Fibroblast of the aortic adventitia (primary cell): ENCODE results near the gene ELP2. TPM values are rescaled to one million over a fixed set of nuclear protein-coding genes. Genes with fewer than 3 reads are reported as not detected.
A peak's percentile ranks its signal among the peaks of the same experiment; 100 is the strongest.
"Not testable (repeated sequence)": the region's sequence is repeated elsewhere in the genome, so short reads cannot be mapped to it uniquely, and the experiment has no call there.

ENCODE experiments used
- DNase-seq: peaks from one replicate; pipeline ENCODE4 v3.0.0-alpha.2; 2010; ENCODE audit warnings: low read depth
- H3K4me3 ChIP-seq: 2 replicates; pipeline ENCODE4 v1.5.1; 2011; ENCODE audit warnings: low read depth, mild to moderate bottlenecking, control low read depth, low read length, moderate library complexity
- CTCF ChIP-seq: IDR thresholded peaks from 2 replicates; pipeline ENCODE4 v1.5.1; 2011; ENCODE audit warnings: mild to moderate bottlenecking, low read length, control low read depth, inconsistent platforms; ENCODE audit not compliant: insufficient read depth
- total RNA-seq: library from RNA; depleted of rRNA; stranded (reverse); fragments of >200 nt; gene quantifications from 2 replicates; pipeline ENCODE4 v1.2.3, GENCODE V29; 2012; ENCODE audit warnings: low replicate concordance

The ELP2 gene
- total RNA-seq, 1 donor, result 83.3 TPM

GRCh38 chr18:36155851-36156757, 26.4 kb downstream of the ELP2 start:
- DNase-seq, result no peak
- TF ChIP-seq CTCF, result no peak
- H3K4me3 ChIP-seq, result no peak overlapping the region

GRCh38 chr18:36157441-36157840, 27.7 kb downstream of the ELP2 start:
- H3K4me3 ChIP-seq, result no peak overlapping the region
- no peak for TF ChIP-seq CTCF
- peak; percentile 43 for DNase-seq

GRCh38 chr18:36158266-36158867, 28.7 kb downstream of the ELP2 start:
- H3K4me3 ChIP-seq, result no peak overlapping the region

GRCh38 chr18:36160959-36161371, 31.3 kb downstream of the ELP2 start:
- TF ChIP-seq CTCF, result no peak
- DNase-seq, result no peak
- H3K4me3 ChIP-seq, result no peak overlapping the region

More at GRCh38 chr18:36158266-36158867, 28.7 kb downstream of the ELP2 start:
- no peak for TF ChIP-seq CTCF
- DNase-seq, result peak; percentile 80

GRCh38 chr18:36162981-36163380, 33.3 kb downstream of the ELP2 start:
- no peak for TF ChIP-seq CTCF
- peak; percentile 55 for DNase-seq
- no peak overlapping the region for H3K4me3 ChIP-seq

GRCh38 chr18:36167692-36168218, 38.1 kb downstream of the ELP2 start:
- H3K4me3 ChIP-seq, result no peak overlapping the region
- TF ChIP-seq CTCF, result no peak
- DNase-seq, result no peak

GRCh38 chr18:36168296-36168695, 38.6 kb downstream of the ELP2 start:
- DNase-seq, H3K4me3 ChIP-seq: not testable (repeated sequence)
